ENCODE measurements around the gene RSPH10B2.
"Not testable (repeated sequence)": the region's sequence is repeated elsewhere in the genome, so short reads cannot be mapped to it uniquely, and the experiment has no call there.

RSPH10B2 gene

DNA sequence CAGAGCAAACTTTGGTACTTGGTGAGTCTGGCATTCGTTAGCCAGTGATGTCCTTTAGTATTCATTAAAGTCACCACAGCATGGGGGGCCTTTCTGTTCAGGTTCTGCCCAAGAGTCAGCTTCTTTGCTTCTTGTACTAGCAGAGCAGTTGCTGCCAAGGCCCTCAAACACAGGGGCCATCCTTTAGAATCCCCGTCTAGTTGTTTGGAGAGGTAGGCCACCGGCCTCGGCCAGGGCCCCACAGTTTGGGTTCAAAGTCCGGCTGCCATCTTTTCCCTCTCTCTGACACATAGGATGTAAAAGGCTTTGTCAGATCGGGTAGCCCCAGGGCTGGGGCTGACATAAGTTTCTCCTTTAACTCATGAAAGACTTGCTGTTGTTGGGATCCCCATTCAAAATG is 89.8 kb downstream of the RSPH10B2 start:
- DNase-seq = not testable (repeated sequence)

DNA sequence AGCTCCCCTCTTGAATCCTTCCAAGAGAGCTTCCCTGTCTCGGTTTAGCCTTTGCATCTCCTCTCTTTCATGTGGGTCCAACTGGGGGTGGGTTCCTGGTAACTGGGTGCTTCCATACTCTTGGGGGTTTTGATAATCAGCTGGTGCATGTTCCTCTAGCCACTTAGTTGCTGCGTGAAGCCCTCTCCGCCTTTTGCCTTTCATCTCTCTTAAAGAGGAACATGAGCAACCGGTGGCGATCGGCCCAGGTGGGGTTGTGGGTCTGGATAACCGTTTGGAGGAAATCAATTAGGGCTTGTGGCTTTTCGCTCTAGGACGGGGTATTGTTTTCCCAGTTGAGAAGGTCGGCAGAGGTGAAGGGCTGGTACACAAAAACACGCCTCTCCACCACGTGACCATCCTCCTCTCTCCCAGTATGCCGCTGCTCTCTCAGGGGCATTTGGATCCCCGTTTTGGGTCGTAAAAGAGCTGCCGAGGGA is 92.1 kb downstream of the RSPH10B2 start:
- DNase-seq = not testable (repeated sequence)

DNA sequence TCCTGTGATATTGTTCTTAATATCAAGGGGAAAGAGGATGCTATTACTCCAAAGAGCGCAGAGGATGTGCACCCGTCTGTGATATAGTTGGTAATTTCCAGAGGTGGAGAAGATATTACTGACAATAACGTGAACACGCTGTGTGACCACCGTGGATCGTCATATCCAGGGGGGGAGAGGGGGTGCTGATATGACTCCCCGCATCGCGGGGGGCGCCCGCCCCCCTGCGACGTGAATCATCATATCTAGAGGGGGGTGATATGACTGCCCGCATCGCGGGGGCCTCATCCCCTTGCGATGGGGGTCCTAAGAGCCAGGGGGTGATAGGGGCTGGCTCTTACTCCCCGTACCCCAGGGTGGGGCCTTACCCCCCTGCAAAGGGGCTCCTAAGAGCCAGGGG is 93.8 kb downstream of the RSPH10B2 start:
- not testable (repeated sequence) for DNase-seq
